Activated CD8-positive, alpha-beta T cell treated with anti-CD3 and anti-CD28 coated beads, Interleukin-2, amount 10 ng/mL, durations not matched to agents 7 days and 5 days (primary cell): ENCODE measurements around the gene PNPLA2. TPM values are rescaled to one million over a fixed set of nuclear protein-coding genes. Genes with fewer than 3 reads are reported as not detected.

ENCODE experiments used
- ATAC-seq: fragments of 150-1000 bp; cut with Tn5 transposase; one replicate; pipeline ENCODE4 v1.10.0; 2021; ENCODE audit warnings: moderate library complexity
- CTCF ChIA-PET: fragments of 350-600 bp; sonication (Branson Sonifier 250); formaldehyde crosslinking; loops from one replicate; lab custom pipeline; 2021; ENCODE audit warnings: antibody characterized with exemption; lab: Charles Lee
- POLR2A ChIA-PET: fragments of 350-600 bp; sonication (Branson Sonifier 250); formaldehyde crosslinking; loops from one replicate; lab custom pipeline; 2021; ENCODE audit warnings: antibody characterized with exemption; lab: Charles Lee
- DNase-seq: peaks from one replicate; pipeline ENCODE4 v3.0.0-alpha.2; 2020
- H3K27ac Mint-ChIP-seq: one replicate; pipeline ENCODE4 v1.8.0; 2021; ENCODE audit warnings: mild to moderate bottlenecking, mixed read lengths
- H3K27me3 Mint-ChIP-seq: one replicate; pipeline ENCODE4 v1.8.0; 2021; ENCODE audit warnings: low read depth, mixed read lengths
- H3K36me3 Mint-ChIP-seq: one replicate; pipeline ENCODE4 v1.8.0; 2021; ENCODE audit warnings: low read depth, mixed read lengths
- H3K4me1 Mint-ChIP-seq: one replicate; pipeline ENCODE4 v1.8.0; 2021; ENCODE audit warnings: low read depth, mixed read lengths
- H3K4me3 Mint-ChIP-seq: one replicate; pipeline ENCODE4 v1.8.0; 2021; ENCODE audit warnings: mild to moderate bottlenecking, mixed read lengths
- H3K9me3 Mint-ChIP-seq: one replicate; pipeline ENCODE4 v1.8.0; 2022; ENCODE audit warnings: mixed read lengths; ENCODE audit not compliant: insufficient read depth
- total RNA-seq, 2 experiments: library from RNA; stranded (reverse); gene quantifications; one replicate each; pipeline ENCODE4 v1.2.3, GENCODE V29; 2021

The PNPLA2 gene
- total RNA-seq, 2 experiments from 2014 or later = 67.3 to 76.6 TPM

DNA sequence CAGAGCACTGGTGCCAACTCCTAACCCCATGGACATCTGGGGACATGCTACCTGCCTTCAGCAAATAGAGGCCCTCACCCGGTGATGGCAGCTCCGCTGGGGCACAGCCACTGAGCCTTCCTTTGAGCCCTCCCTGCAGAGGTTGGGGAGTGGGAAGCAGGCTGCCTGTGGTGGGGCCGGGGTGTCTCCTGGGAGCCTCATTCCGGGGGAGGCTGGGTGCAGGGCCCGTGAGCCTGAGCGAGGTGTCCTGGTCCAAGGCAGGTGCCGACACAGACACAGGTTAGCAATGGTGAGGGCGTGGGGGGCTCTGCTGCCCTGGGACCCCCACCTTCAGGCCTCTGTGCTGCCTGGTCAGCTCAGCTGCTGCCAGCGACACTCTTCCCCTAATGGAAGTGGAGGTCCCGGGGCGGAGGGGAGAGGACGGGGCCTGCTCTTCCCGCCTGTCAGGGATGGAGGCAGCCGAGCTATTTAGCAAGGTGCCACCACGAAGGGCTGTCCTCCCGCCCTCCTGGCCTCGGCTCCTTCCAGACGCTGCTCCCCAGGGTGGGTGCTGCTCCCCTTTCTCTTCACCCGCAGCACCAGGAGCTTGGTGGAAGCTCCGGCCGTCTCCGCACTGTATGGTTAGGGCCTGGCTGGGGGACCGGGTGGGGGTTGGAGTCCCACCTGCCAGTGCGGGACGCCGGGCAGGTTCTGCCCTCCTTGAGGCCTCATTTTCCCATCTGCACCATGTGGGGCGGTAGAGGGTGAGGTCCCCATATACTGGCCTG lies 35.2 kb downstream of the PNPLA2 start:
- CTCF ChIA-PET = no interaction called here
- no peak for DNase-seq
- POLR2A ChIA-PET = no interaction called here
- no peak for ATAC-seq
- Mint-ChIP-seq H3K4me3 (no peak overlapping the region), H3K36me3 (no peaks in the 10 kb centered on the region), H3K27ac (no peak overlapping the region), H3K27me3 (no peaks in the 10 kb centered on the region), H3K9me3 (no peaks in the 10 kb centered on the region), H3K4me1 (peaks cover 2% of the 10 kb centered on the region)

DNA sequence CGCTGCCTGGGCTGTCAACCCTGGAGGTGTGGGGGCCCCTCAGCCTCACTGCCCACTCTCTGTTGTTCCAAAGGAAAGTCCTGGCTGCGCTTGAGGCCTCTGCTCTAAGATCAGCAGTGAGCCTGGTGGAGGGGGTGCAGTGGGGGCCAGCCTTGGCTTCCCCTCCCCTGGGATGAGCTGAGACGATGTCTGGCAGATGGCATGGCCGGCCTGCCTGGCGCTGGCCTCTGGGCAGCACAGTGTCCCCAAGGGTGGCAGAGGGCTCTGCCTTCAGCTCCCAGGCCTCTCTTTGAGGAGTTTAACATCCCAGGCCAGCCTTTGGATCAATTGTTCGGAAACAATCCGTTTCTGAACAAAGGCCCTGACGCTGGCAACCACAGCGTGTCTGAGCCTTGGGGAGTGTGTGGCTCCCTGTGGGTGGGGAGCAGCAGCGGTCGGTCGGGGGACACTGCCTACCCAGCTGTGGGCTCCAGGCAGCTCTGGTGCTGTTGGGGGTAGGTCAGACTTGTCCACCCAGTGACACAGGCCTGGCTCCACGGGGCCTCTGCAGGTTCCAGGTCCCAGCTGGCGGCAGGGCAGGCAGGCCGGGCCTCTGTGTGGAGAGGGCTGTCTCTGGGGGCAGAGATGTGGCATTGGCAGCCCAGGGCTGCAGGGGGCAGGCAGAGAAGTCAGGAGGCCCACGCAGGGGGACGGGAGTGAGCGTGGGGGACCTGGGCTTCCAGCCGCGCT lies 36.1 kb downstream of the PNPLA2 start:
- POLR2A ChIA-PET = no interaction called here
- Mint-ChIP-seq H3K4me3 (no peak overlapping the region), H3K9me3 (no peaks in the 10 kb centered on the region), H3K27me3 (no peaks in the 10 kb centered on the region), H3K4me1 (no peaks in the 10 kb centered on the region), H3K36me3 (no peaks in the 10 kb centered on the region), H3K27ac (no peak overlapping the region)
- CTCF ChIA-PET = no interaction called here
- DNase-seq (no peak), ATAC-seq (no peak)

GRCh38 chr11:855330-855674 lies 36.6 kb downstream of the PNPLA2 start:
- no peaks in the 10 kb centered on the region for H3K9me3 Mint-ChIP-seq
- ChIA-PET POLR2A (no interaction called here), CTCF (no interaction called here)
- H3K4me3 Mint-ChIP-seq = no peak overlapping the region
- H3K4me1 Mint-ChIP-seq = no peaks in the 10 kb centered on the region
- H3K27ac Mint-ChIP-seq = no peak overlapping the region
- no peaks in the 10 kb centered on the region for H3K27me3 Mint-ChIP-seq
- DNase-seq (no peak), ATAC-seq (no peak)
- H3K36me3 Mint-ChIP-seq = no peaks in the 10 kb centered on the region

DNA sequence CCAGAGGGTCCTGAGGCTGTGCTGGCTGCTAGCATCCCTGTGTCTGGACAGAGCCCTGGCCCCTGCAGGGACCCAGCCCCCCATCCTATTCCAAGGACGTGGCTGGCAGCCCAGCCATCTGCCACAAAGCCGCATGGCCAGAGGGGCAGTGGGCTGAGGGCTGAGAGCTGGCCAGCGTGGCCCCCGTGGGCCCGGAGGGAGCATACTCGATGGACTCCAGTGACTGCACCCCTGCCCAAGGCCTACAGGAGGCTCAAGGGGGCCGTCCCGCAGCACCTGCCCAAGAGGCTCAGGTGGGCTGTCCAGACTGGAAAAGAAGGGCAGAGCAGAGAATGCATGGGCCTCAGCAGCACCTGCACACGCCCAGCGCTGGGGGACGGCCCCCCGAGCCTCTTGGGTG lies 37.1 kb downstream of the PNPLA2 start:
- H3K36me3 Mint-ChIP-seq = no peaks in the 10 kb centered on the region
- ChIA-PET POLR2A (interaction anchor here (0.7 kb wide), 1 partner anchor 10 kb away, joined by 3 read pairs; no protein-coding TSS in a partner anchor), CTCF (interaction anchor here (1.5 kb wide), 1 partner anchor 8 kb away, joined by 4 read pairs; no protein-coding TSS in a partner anchor)
- ATAC-seq (no peak), DNase-seq (no peak)
- H3K27me3 Mint-ChIP-seq = no peaks in the 10 kb centered on the region
- H3K4me3 Mint-ChIP-seq = no peak overlapping the region
- no peaks in the 10 kb centered on the region for H3K4me1 Mint-ChIP-seq
- H3K27ac Mint-ChIP-seq = no peak overlapping the region
- H3K9me3 Mint-ChIP-seq = no peaks in the 10 kb centered on the region

- Mint-ChIP-seq H3K27me3 (no peaks in the 10 kb centered on the region), H3K4me1 (no peaks in the 10 kb centered on the region), H3K36me3 (no peaks in the 10 kb centered on the region), H3K4me3 (no peak overlapping the region), H3K27ac (no peak overlapping the region), H3K9me3 (no peaks in the 10 kb centered on the region)
- DNase-seq = no peak
- no peak for ATAC-seq
- ChIA-PET CTCF (interaction anchor here (1.5 kb wide), 1 partner anchor 9 kb away, joined by 4 read pairs; no protein-coding TSS in a partner anchor), POLR2A (interaction anchor here (0.7 kb wide), 1 partner anchor 10 kb away, joined by 3 read pairs; no protein-coding TSS in a partner anchor)
These were observed 37.7 kb downstream of the PNPLA2 start for GRCh38 chr11:856397-856796.

GRCh38 chr11:858053-858761 lies 39.5 kb downstream of the PNPLA2 start:
- Mint-ChIP-seq H3K9me3 (no peaks in the 10 kb centered on the region), H3K27me3 (no peaks in the 10 kb centered on the region), H3K4me3 (no peak overlapping the region), H3K36me3 (no peaks in the 10 kb centered on the region), H3K4me1 (no peaks in the 10 kb centered on the region), H3K27ac (no peak overlapping the region)
- DNase-seq = no peak
- no peak for ATAC-seq
- ChIA-PET POLR2A (no interaction called here), CTCF (no interaction called here)

- ChIA-PET POLR2A (no interaction called here), CTCF (no interaction called here)
- Mint-ChIP-seq H3K9me3 (no peaks in the 10 kb centered on the region), H3K4me3 (no peak overlapping the region), H3K4me1 (no peaks in the 10 kb centered on the region), H3K36me3 (no peaks in the 10 kb centered on the region), H3K27ac (no peak overlapping the region), H3K27me3 (no peaks in the 10 kb centered on the region)
- DNase-seq (no peak), ATAC-seq (no peak)
These were observed 40.1 kb downstream of the PNPLA2 start for GRCh38 chr11:858762-859339.

GRCh38 chr11:859394-860131 lies 40.8 kb downstream of the PNPLA2 start:
- ChIA-PET POLR2A (interaction anchor here (0.9 kb wide), 1 partner anchor 51 kb away, joined by 3 read pairs; the partner anchor contains the start of gene CHID1), CTCF (no interaction called here)
- Mint-ChIP-seq H3K27ac (no peak overlapping the region), H3K4me3 (no peak overlapping the region), H3K4me1 (no peaks in the 10 kb centered on the region), H3K27me3 (no peaks in the 10 kb centered on the region), H3K36me3 (no peaks in the 10 kb centered on the region), H3K9me3 (no peaks in the 10 kb centered on the region)
- DNase-seq (no peak), ATAC-seq (no peak)

DNA sequence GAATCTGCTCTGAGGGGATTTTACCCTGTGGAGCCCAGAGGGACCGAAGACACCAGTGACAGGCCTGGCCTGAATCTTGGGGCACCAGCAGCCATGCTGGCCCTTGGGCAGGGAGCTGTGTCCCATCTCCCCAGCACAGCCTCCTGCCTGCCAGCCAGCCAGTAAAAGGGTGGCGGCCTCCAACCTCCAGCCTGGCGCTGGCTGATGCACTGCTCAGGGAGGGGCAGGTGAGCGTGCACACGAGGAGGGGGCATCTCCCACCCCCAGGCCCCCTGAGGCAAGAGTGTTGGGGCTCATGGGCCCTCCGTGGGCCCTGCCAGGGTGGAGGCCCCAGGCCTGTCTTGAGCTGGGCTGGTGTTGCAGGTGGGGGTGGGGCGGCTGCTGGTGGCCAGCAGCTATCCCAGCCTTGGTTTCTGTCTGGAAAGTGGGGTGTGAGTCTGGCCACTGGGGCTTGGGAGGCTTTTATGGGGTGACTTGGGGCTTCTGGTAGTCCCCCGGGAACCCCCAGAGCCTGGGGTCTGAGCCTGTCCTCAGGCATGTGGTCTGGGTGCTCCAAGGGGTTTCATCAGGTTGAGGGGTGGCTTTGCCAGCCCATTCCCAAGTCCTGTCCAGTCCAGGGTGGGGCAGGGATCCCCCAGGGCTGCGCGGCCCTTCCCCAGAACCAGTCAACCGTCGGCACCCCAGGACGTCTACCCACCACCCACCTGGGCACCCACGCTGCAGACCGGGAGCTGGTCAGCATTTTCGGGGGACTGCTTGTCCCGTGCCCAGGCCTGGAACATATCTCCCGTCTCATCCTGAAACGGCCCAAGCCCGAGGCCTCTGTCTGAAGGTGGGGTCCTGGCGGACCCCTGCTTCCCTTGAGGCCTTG lies 41.8 kb downstream of the PNPLA2 start:
- Mint-ChIP-seq H3K9me3 (no peaks in the 10 kb centered on the region), H3K27me3 (no peaks in the 10 kb centered on the region), H3K4me1 (no peaks in the 10 kb centered on the region), H3K27ac (no peak overlapping the region), H3K4me3 (no peak overlapping the region), H3K36me3 (no peaks in the 10 kb centered on the region)
- ATAC-seq (no peak), DNase-seq (no peak)
- ChIA-PET CTCF (no interaction called here), POLR2A (interaction anchor here (0.8 to 0.9 kb wide), 2 partner anchors 35 to 50 kb away, joined by 3 read pairs; partner anchors contain the start of gene CHID1)

GRCh38 chr11:861105-861479 lies 42.4 kb downstream of the PNPLA2 start:
- Mint-ChIP-seq H3K9me3 (no peaks in the 10 kb centered on the region), H3K27me3 (no peaks in the 10 kb centered on the region), H3K27ac (no peak overlapping the region), H3K4me1 (no peaks in the 10 kb centered on the region), H3K36me3 (no peaks in the 10 kb centered on the region), H3K4me3 (no peak overlapping the region)
- ChIA-PET CTCF (no interaction called here), POLR2A (interaction anchor here (0.8 kb wide), 1 partner anchor 34 kb away, joined by 3 read pairs; no protein-coding TSS in a partner anchor)
- DNase-seq (no peak), ATAC-seq (no peak)
